Neural cell (in vitro differentiated cells): ENCODE results near the gene FAF1.

Experiments used
- EZH2 ChIP-seq: fragments of 200-600, 300-800 bp; shearing (Covaris generic), sonication (generic); IDR thresholded peaks from 2 replicates; pipeline ENCODE4 v1.6.1; 2014; ENCODE audit warnings: antibody characterized with exemption, low read length, borderline replicate concordance, mild to moderate bottlenecking; ENCODE audit not compliant: insufficient read depth, poor library complexity, severe bottlenecking
- RAD21 ChIP-seq: fragments of 450-650 bp; conservative IDR thresholded peaks from 2 replicates; pipeline ENCODE4 v1.6.1; 2014; ENCODE audit warnings: antibody characterized with exemption, mild to moderate bottlenecking, moderate library complexity
- TAF1 ChIP-seq: IDR thresholded peaks from 2 replicates; pipeline ENCODE4 v1.6.1; 2012; ENCODE audit warnings: low read depth
- TF ChIP-seq, protein P1 (sequence below): fragments of 450-650 bp; IDR thresholded peaks from 2 replicates; pipeline ENCODE4 v1.5.1; 2014; ENCODE audit warnings: antibody characterized with exemption, mild to moderate bottlenecking, moderate library complexity; ENCODE audit not compliant: poor library complexity, severe bottlenecking

DNA sequence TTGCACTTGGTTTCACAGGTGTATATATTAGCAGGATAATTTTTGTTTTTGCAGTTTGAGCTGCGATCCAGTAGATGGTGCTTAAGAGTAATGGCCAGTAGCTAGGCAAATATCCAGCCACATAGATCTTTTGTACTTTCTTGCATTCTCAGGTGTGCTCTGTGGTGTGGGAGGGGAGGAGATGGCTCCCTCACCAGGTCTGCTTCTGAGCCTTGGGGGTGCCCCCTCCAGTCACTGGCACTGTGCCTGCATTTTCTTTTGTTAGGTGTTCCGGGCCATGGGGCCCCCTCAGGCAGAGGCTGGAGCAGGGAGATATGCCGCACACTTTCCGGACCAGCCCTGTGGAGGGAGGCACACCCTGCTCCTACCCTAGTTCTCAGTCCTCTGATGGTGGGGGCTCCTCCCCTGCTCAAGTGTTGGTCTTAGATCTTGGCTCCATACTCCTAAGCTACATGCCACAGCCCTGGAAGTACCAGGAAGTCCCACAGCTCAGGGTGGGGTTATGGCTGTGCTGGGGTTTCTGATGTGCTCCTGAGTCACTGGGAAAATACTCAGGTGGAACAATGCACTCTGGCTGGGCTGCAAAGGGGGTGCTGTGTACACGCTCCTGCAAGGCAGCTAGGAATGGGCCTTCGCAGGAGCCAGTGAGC is 339.3 kb downstream of the FAF1 start:
- TF ChIP-seq, protein P1, sequence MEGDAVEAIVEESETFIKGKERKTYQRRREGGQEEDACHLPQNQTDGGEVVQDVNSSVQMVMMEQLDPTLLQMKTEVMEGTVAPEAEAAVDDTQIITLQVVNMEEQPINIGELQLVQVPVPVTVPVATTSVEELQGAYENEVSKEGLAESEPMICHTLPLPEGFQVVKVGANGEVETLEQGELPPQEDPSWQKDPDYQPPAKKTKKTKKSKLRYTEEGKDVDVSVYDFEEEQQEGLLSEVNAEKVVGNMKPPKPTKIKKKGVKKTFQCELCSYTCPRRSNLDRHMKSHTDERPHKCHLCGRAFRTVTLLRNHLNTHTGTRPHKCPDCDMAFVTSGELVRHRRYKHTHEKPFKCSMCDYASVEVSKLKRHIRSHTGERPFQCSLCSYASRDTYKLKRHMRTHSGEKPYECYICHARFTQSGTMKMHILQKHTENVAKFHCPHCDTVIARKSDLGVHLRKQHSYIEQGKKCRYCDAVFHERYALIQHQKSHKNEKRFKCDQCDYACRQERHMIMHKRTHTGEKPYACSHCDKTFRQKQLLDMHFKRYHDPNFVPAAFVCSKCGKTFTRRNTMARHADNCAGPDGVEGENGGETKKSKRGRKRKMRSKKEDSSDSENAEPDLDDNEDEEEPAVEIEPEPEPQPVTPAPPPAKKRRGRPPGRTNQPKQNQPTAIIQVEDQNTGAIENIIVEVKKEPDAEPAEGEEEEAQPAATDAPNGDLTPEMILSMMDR = peak; percentile 40
- peak; percentile 42 for TF ChIP-seq RAD21
- TF ChIP-seq EZH2 = no peak
- TF ChIP-seq TAF1 = no peak
